HG02610 (cell line): ENCODE results near the gene SLC4A9.

Experiments
- ATAC-seq: cut with Tn5 transposase; IDR thresholded peaks from one replicate; pipeline ENCODE4 v1.9.1; 2021; ENCODE audit warnings: mild to moderate bottlenecking, moderate library complexity; ENCODE audit not compliant: unreplicated experiment

SLC4A9 gene

GRCh38 chr5:140360681-140361479 is 886 bp downstream of the SLC4A9 start:
- ATAC-seq, result no peak

DNA sequence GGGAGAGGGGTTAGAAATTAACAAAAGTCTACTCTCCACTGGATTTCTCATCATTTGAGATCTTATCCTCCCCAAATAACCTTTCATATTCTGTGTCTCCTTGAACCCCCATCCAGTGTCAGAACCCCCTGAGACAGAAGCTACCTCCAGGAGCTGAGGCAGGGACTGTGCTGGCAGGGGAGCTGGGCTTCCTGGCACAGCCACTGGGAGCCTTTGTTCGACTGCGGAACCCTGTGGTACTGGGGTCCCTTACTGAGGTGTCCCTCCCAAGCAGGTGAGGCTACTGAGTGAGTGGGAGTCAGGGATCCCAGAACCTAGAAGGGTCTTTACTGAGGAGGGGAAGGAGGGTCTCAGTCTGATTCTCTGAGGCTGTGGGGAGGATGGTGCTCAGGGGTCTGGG is 1.9 kb downstream of the SLC4A9 start:
- ATAC-seq, result no peak

DNA sequence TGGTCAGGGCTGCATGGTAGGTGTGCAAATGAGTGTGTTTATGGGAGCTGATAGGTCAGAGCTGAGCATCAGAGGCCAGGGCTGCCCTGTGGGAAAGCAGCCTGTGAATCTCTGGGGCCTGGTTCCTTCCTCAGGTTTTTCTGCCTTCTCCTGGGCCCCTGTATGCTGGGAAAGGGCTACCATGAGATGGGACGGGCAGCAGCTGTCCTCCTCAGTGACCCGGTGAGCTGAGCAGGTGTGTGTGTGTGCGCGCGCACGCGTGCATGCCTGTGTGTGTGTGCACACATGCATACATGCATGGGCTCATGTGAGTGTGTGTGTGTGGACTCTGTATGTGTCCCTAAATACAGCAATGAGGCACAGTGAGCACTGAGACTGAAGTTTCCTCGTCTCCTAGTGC is 2.3 kb downstream of the SLC4A9 start:
- no peak for ATAC-seq

- ATAC-seq, result peak; percentile 92
These were observed 3.1 kb downstream of the SLC4A9 start for GRCh38 chr5:140362875-140363630.

DNA sequence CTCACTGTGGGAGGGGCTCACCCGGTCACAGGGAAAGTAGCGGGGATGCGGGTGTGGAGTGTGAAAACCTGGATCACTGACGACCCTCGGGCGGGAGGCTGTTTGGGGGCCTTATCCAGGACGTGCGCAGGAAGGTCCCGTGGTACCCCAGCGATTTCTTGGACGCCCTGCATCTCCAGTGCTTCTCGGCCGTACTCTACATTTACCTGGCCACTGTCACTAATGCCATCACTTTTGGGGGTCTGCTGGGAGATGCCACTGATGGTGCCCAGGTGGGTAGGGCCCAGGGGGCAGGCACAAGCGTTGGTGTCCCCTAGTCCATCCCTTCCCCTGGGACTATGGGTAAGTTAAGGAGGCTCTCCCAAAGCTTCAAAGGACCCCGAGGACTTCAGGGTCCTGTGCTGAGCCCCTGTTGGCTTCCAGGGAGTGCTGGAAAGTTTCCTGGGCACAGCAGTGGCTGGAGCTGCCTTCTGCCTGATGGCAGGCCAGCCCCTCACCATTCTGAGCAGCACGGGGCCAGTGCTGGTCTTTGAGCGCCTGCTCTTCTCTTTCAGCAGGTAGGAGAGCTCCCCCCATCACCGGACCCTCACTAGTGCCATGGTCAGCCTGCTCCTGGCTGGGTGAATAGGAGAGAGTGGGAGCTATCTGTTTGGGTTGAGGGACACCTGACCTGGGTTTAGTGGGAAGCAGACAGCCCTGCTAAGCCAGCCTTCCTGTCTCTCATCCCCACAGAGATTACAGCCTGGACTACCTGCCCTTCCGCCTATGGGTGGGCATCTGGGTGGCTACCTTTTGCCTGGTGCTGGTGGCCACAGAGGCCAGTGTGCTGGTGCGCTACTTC is 3.9 kb downstream of the SLC4A9 start:
- no peak for ATAC-seq

- no peak for ATAC-seq
These were observed 4.4 kb downstream of the SLC4A9 start for GRCh38 chr5:140364472-140364765.

DNA sequence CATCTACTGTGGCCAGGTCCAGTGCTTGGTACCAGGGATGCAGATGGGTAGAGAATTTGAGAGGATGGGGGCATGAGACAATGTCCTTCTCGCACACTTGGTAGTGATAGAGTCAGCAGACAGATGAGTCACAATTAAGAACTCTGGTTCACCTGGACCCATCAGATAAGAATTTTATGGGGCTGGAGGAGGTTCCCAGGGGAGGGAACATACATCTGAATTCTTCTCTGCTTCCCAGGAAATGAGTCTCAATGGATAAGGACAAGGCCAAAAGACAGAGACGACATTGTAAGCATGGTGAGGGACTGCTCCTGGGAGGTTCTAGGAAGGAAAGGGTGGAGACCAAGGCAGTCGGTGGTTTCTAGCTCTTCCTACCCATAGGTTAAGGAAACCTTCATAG is 5.3 kb downstream of the SLC4A9 start:
- no peak for ATAC-seq

DNA sequence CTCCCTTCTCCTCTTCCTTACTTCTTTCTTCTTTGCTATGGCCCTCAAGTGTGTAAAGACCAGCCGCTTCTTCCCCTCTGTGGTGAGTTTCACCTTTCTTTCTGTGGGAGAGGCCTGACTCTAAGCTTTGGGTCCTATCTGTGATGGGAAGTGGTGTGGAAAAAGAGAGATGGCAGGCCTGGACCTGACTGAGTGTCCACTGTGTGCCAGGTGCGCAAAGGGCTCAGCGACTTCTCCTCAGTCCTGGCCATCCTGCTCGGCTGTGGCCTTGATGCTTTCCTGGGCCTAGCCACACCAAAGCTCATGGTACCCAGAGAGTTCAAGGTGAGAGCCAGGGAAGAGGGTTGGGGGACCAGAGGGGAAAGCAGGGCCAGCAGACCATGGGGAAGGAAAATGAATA is 5.9 kb downstream of the SLC4A9 start:
- ATAC-seq, result no peak

- no peak for ATAC-seq
These were observed 6.7 kb downstream of the SLC4A9 start for GRCh38 chr5:140366589-140367255.

DNA sequence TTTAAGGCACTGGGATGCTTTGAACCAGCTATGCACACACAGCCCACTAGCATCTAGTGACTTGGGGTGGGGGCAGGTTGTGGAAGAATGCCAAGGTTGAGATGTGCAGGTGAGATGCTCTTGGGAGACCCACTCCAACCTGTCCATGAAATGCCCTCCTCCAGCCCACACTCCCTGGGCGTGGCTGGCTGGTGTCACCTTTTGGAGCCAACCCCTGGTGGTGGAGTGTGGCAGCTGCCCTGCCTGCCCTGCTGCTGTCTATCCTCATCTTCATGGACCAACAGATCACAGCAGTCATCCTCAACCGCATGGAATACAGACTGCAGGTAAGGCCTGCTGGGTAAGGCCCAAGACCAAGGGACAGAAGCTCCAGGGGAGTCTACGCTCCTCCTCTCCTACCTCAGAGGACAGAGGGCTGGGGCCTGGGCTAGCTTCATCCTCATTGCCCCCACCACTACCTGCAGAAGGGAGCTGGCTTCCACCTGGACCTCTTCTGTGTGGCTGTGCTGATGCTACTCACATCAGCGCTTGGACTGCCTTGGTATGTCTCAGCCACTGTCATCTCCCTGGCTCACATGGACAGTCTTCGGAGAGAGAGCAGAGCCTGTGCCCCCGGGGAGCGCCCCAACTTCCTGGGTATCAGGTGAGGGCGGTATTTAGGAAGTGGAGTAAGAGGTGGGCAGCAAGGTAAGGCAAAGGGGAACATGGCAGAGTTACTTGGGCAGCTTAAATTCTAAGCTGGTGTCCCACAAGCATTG is 7.4 kb downstream of the SLC4A9 start:
- ATAC-seq, result no peak

GRCh38 chr5:140371356-140372151 is 11.6 kb downstream of the SLC4A9 start:
- ATAC-seq, result no peak

DNA sequence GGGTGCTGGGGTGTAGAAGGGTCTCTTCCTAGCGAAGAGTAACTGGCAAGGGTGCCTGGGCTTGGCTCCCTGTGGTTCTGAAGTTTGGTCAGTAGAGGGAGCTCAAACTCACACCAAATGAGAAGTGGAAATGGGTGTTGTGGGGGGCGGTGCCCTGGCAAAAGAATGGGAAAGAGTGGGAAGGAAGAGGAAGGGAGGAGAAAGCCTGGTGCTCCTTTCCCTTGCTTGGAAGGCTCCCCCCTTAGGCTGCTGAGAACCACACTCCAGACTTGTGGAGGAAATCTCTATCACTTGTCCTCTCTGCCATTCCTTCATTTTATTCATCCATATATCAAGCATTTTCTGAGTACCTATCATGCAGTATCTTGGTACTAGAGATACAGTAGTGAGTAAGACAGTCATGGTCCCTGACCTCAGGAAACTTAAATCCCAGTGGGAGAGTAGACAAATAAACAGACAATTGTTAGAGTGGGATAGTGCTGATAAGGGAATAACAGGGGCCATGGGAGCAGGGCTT is 13.0 kb downstream of the SLC4A9 start:
- no peak for ATAC-seq

- no peak for ATAC-seq
These were observed 21.4 kb downstream of the SLC4A9 start for GRCh38 chr5:140381351-140381750.

GRCh38 chr5:140381972-140382371 is 22.0 kb downstream of the SLC4A9 start:
- peak; percentile 65 for ATAC-seq

- no peak for ATAC-seq
These were observed 22.9 kb downstream of the SLC4A9 start for GRCh38 chr5:140382866-140383265.

GRCh38 chr5:140383300-140383699 is 23.3 kb downstream of the SLC4A9 start:
- ATAC-seq, result no peak

DNA sequence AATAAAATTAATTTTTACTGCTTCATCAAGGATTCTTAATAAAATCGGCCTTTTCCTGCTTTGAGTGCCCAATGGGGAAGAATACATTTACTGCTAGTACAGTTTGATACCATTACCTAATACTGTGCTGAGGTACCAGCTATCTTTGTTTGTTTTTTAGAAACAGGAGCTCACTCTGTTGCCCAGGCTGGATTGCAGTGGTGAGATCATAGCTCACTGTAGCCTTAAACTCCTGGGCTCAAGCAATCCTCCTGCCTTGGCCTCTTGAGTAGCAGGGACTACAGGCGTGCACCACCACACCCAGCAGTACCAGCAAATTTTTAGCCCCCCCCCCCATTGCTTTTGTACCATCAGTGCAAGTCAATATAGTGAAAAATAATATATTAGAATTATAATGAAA is 28.1 kb downstream of the SLC4A9 start:
- no peak for ATAC-seq

GRCh38 chr5:140391312-140391711 is 31.3 kb downstream of the SLC4A9 start:
- ATAC-seq, result no peak

DNA sequence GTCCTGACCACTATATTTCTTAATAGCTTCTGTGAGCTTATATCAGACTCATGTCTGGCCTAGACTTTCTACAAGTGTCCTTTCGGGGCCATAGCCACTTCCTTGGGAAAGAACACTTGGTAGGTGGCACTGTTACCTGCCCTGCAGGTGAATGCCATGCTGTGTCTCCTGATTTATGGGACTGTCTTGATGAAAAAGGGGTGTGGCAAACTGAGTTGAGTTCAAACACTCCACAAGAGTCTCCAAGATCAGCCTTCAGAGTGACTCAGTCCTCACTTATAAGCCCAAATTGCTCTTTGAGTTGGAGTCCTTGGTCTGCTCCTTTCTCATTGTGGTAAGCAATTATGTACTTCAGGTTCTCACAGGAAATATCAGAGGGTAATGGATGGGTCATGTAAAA is 31.7 kb downstream of the SLC4A9 start:
- ATAC-seq, result no peak
